IPS-NIHi11 (cell line): ENCODE data around the gene MAPK6.
"Not testable (repeated sequence)": the region's sequence is repeated elsewhere in the genome, so short reads cannot be mapped to it uniquely, and the experiment has no call there.

Experiments
- DNase-seq: peaks from one replicate; pipeline ENCODE4 v3.0.0; 2012; ENCODE audit warnings: mixed read lengths, low spot score

Gene MAPK6

GRCh38 chr15:52080031-52080430 lies 61.0 kb downstream of the MAPK6 start:
- no peak for DNase-seq

- DNase-seq: no peak
Observed at GRCh38 chr15:52080706-52081392, 61.8 kb downstream of the MAPK6 start.

GRCh38 chr15:52082197-52083036 lies 63.4 kb downstream of the MAPK6 start:
- DNase-seq: no peak

GRCh38 chr15:52083037-52083359 lies 64.0 kb downstream of the MAPK6 start:
- not testable (repeated sequence) for DNase-seq

- DNase-seq: no peak
Observed at GRCh38 chr15:52083603-52084002, 64.6 kb downstream of the MAPK6 start.

- DNase-seq: no peak
Observed at GRCh38 chr15:52085299-52085698, 66.3 kb downstream of the MAPK6 start.

- DNase-seq: no peak
Observed at GRCh38 chr15:52086011-52086786, 67.2 kb downstream of the MAPK6 start.

- DNase-seq: no peak
Observed at GRCh38 chr15:52090193-52090592, 71.2 kb downstream of the MAPK6 start.

GRCh38 chr15:52093167-52093538 lies 74.1 kb downstream of the MAPK6 start:
- no peak for DNase-seq

GRCh38 chr15:52093539-52094510 lies 74.8 kb downstream of the MAPK6 start:
- DNase-seq: no peak

GRCh38 chr15:52094811-52095584 lies 76.0 kb downstream of the MAPK6 start:
- no peak for DNase-seq

- no peak for DNase-seq
Observed at GRCh38 chr15:52095597-52096262, 76.7 kb downstream of the MAPK6 start.

- not testable (repeated sequence) for DNase-seq
Observed at GRCh38 chr15:52096536-52096935, 77.5 kb downstream of the MAPK6 start.

GRCh38 chr15:52097180-52097579 lies 78.2 kb downstream of the MAPK6 start:
- DNase-seq: no peak

- DNase-seq: no peak
Observed at GRCh38 chr15:52098323-52098722, 79.3 kb downstream of the MAPK6 start.

- no peak for DNase-seq
Observed at GRCh38 chr15:52099651-52100272, 80.7 kb downstream of the MAPK6 start.

GRCh38 chr15:52100807-52101442 lies 81.9 kb downstream of the MAPK6 start:
- no peak for DNase-seq

- DNase-seq: no peak
Observed at GRCh38 chr15:52101542-52102323, 82.7 kb downstream of the MAPK6 start.

- DNase-seq: no peak
Observed at GRCh38 chr15:52102463-52102862, 83.4 kb downstream of the MAPK6 start.
